ENCODE results near the gene SFTPA2.
"Not testable (repeated sequence)": the region's sequence is repeated elsewhere in the genome, so short reads cannot be mapped to it uniquely, and the experiment has no call there.

Gene SFTPA2

GRCh38 chr10:79594565-79594964 lies 34.4 kb upstream of the SFTPA2 start:
- H2BK120ac ChIP-seq (ENCODE audit: low read depth, low read length); H2BK15ac ChIP-seq (ENCODE audit: low read length); H4K91ac ChIP-seq (ENCODE audit: low read depth, low read length, poor library complexity); H3K4me3 ChIP-seq (ENCODE audit: low read length in 2 of 2); H3K14ac ChIP-seq (ENCODE audit: low read length); H3K23ac ChIP-seq (ENCODE audit: low read depth, low read length, poor library complexity); H3K4ac ChIP-seq (ENCODE audit: low read length); H2AFZ ChIP-seq (ENCODE audit: low read length); H3K79me1 ChIP-seq (ENCODE audit: low read depth, low read length); H2AK5ac ChIP-seq (ENCODE audit: low read depth, low read length); H3K9ac ChIP-seq (ENCODE audit: low read depth, low read length, poor library complexity); H3K18ac ChIP-seq (ENCODE audit: low read length); DNase-seq (ENCODE audit: low spot score); H3K9me3 ChIP-seq (replicated peaks in 1 of 2; ENCODE audit: control insufficient read depth in 2 of 2, insufficient read depth in 1 of 2, low read depth in 1 of 2, low read length in 2 of 2); H3K4me2 ChIP-seq (ENCODE audit: insufficient read depth, low read length, poor library complexity, severe bottlenecking); H2BK12ac ChIP-seq (ENCODE audit: low read length); H4K8ac ChIP-seq (ENCODE audit: low read depth, low read length); H3K4me1 ChIP-seq (ENCODE audit: control insufficient read depth in 2 of 2, insufficient read depth in 1 of 2, low read depth in 1 of 2, low read length in 2 of 2); H2BK5ac ChIP-seq (ENCODE audit: low read length); H3K27me3 ChIP-seq (ENCODE audit: control insufficient read depth in 3 of 3, insufficient read depth in 3 of 3, low read depth in 1 of 3, low read length in 3 of 3); H3K27ac ChIP-seq (replicated peaks; ENCODE audit: low read length); H3K36me3 ChIP-seq (replicated peaks in 1 of 2; ENCODE audit: control insufficient read depth in 2 of 2, insufficient read depth in 2 of 2, low read length in 2 of 2): not testable (repeated sequence)
- no CpG with 5 or more reads among the region's 3 CpGs for WGBS, 2 donors (ENCODE audit: extremely low coverage in 2 of 2, insufficient read length in 2 of 2, insufficient replicate concordance in 1 of 2)

DNA sequence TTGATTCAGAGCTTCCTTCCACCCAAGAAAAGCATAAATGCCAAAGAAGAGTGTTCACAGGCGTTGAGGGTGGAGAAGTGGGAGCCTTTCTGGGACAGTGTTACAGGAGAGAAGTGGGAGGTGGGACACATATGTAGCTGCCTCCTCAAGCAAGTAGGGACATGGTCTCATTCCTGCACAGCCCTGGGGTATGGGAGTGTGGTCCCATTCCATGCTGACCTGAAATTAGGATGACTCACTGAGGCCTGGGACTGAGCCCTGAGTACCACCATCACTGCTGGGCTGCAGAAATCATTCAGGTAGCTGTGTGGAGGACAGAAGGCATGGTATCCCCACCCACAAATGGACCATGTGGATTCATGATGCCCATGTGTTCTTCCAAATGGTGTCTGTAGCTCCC lies 33.2 kb upstream of the SFTPA2 start:
- H4K91ac ChIP-seq (ENCODE audit: low read depth, low read length, poor library complexity): no peak overlapping the region
- no peaks in the 10 kb centered on the region for H3K79me1 ChIP-seq (ENCODE audit: low read depth, low read length)
- peaks cover 0 to under 1% (median 0%) of the 10 kb centered on the region in 3 experiments for H3K27me3 ChIP-seq (ENCODE audit: control insufficient read depth in 3 of 3, insufficient read depth in 3 of 3, low read depth in 1 of 3, low read length in 3 of 3)
- no peak overlapping the region for H2BK15ac ChIP-seq (ENCODE audit: low read length)
- no peak overlapping the region for H3K4me2 ChIP-seq (ENCODE audit: insufficient read depth, low read length, poor library complexity, severe bottlenecking)
- peak overlapping the region; percentile 64 for H3K18ac ChIP-seq (ENCODE audit: low read length)
- no peak overlapping the region for H3K27ac ChIP-seq (replicated peaks; ENCODE audit: low read length)
- H3K4ac ChIP-seq (ENCODE audit: low read length): no peak overlapping the region
- H2BK5ac ChIP-seq (ENCODE audit: low read length): no peak overlapping the region
- no peak overlapping the region for H2AFZ ChIP-seq (ENCODE audit: low read length)
- H3K9me3 ChIP-seq (replicated peaks in 1 of 2; ENCODE audit: control insufficient read depth in 2 of 2, insufficient read depth in 1 of 2, low read depth in 1 of 2, low read length in 2 of 2): peaks cover 4 to 7% of the 10 kb centered on the region in 2 donors
- no peak overlapping the region for H4K8ac ChIP-seq (ENCODE audit: low read depth, low read length)
- no peak overlapping the region for H3K9ac ChIP-seq (ENCODE audit: low read depth, low read length, poor library complexity)
- no CpG with 5 or more reads among the region's 1 CpG for WGBS, 2 donors (ENCODE audit: extremely low coverage in 2 of 2, insufficient read length in 2 of 2, insufficient replicate concordance in 1 of 2)
- H2BK12ac ChIP-seq (ENCODE audit: low read length): no peak overlapping the region
- H2BK120ac ChIP-seq (ENCODE audit: low read depth, low read length): no peak overlapping the region
- H3K4me1 ChIP-seq (ENCODE audit: control insufficient read depth in 2 of 2, insufficient read depth in 1 of 2, low read depth in 1 of 2, low read length in 2 of 2): no peaks in the 10 kb centered on the region
- H3K14ac ChIP-seq (ENCODE audit: low read length): peak overlapping the region; percentile 31
- DNase-seq (ENCODE audit: low spot score): no peak
- no peak overlapping the region for H3K23ac ChIP-seq (ENCODE audit: low read depth, low read length, poor library complexity)
- no peaks in the 10 kb centered on the region for H3K36me3 ChIP-seq (replicated peaks in 1 of 2; ENCODE audit: control insufficient read depth in 2 of 2, insufficient read depth in 2 of 2, low read length in 2 of 2)
- H2AK5ac ChIP-seq (ENCODE audit: low read depth, low read length): no peak overlapping the region
- H3K4me3 ChIP-seq (ENCODE audit: low read length in 2 of 2): no peak overlapping the region

- no peak overlapping the region for H3K9ac ChIP-seq (ENCODE audit: low read depth, low read length, poor library complexity)
- H3K79me1 ChIP-seq (ENCODE audit: low read depth, low read length): no peaks in the 10 kb centered on the region
- no peak overlapping the region for H2BK5ac ChIP-seq (ENCODE audit: low read length)
- no peak overlapping the region for H3K27ac ChIP-seq (replicated peaks; ENCODE audit: low read length)
- H2BK120ac ChIP-seq (ENCODE audit: low read depth, low read length): no peak overlapping the region
- no peak overlapping the region for H3K14ac ChIP-seq (ENCODE audit: low read length)
- H4K91ac ChIP-seq (ENCODE audit: low read depth, low read length, poor library complexity): no peak overlapping the region
- H3K4ac ChIP-seq (ENCODE audit: low read length): no peak overlapping the region
- no peaks in the 10 kb centered on the region for H3K36me3 ChIP-seq (replicated peaks in 1 of 2; ENCODE audit: control insufficient read depth in 2 of 2, insufficient read depth in 2 of 2, low read length in 2 of 2)
- H4K8ac ChIP-seq (ENCODE audit: low read depth, low read length): no peak overlapping the region
- H2AFZ ChIP-seq (ENCODE audit: low read length): no peak overlapping the region
- H3K4me3 ChIP-seq (ENCODE audit: low read length in 2 of 2): no peak overlapping the region
- peaks cover 0 to 4% (median 0%) of the 10 kb centered on the region in 3 experiments for H3K27me3 ChIP-seq (ENCODE audit: control insufficient read depth in 3 of 3, insufficient read depth in 3 of 3, low read depth in 1 of 3, low read length in 3 of 3)
- no peak overlapping the region for H3K18ac ChIP-seq (ENCODE audit: low read length)
- H2BK15ac ChIP-seq (ENCODE audit: low read length): no peak overlapping the region
- H3K9me3 ChIP-seq (replicated peaks in 1 of 2; ENCODE audit: control insufficient read depth in 2 of 2, insufficient read depth in 1 of 2, low read depth in 1 of 2, low read length in 2 of 2): no peaks in the 10 kb centered on the region
- H2BK12ac ChIP-seq (ENCODE audit: low read length): no peak overlapping the region
- no peak overlapping the region for H2AK5ac ChIP-seq (ENCODE audit: low read depth, low read length)
- no peak overlapping the region for H3K23ac ChIP-seq (ENCODE audit: low read depth, low read length, poor library complexity)
- no peak overlapping the region for H3K4me2 ChIP-seq (ENCODE audit: insufficient read depth, low read length, poor library complexity, severe bottlenecking)
- no peak for DNase-seq (ENCODE audit: low spot score)
- peaks cover 0 to 1% of the 10 kb centered on the region in 2 donors for H3K4me1 ChIP-seq (ENCODE audit: control insufficient read depth in 2 of 2, insufficient read depth in 1 of 2, low read depth in 1 of 2, low read length in 2 of 2)
These were observed 28.6 kb upstream of the SFTPA2 start for GRCh38 chr10:79588800-79589199.

- H3K4me2 ChIP-seq (ENCODE audit: insufficient read depth, low read length, poor library complexity, severe bottlenecking): no peak overlapping the region
- H4K8ac ChIP-seq (ENCODE audit: low read depth, low read length): no peak overlapping the region
- no peaks in the 10 kb centered on the region for H3K79me1 ChIP-seq (ENCODE audit: low read depth, low read length)
- H2AK5ac ChIP-seq (ENCODE audit: low read depth, low read length): no peak overlapping the region
- no peak overlapping the region for H3K14ac ChIP-seq (ENCODE audit: low read length)
- H3K4me1 ChIP-seq (ENCODE audit: control insufficient read depth in 2 of 2, insufficient read depth in 1 of 2, low read depth in 1 of 2, low read length in 2 of 2): peaks cover 0 to 1% of the 10 kb centered on the region in 2 donors
- no peak overlapping the region for H3K4ac ChIP-seq (ENCODE audit: low read length)
- H4K91ac ChIP-seq (ENCODE audit: low read depth, low read length, poor library complexity): no peak overlapping the region
- DNase-seq (ENCODE audit: low spot score): no peak
- no peak overlapping the region for H3K23ac ChIP-seq (ENCODE audit: low read depth, low read length, poor library complexity)
- H2BK12ac ChIP-seq (ENCODE audit: low read length): no peak overlapping the region
- H2BK120ac ChIP-seq (ENCODE audit: low read depth, low read length): no peak overlapping the region
- no peak overlapping the region for H3K27ac ChIP-seq (replicated peaks; ENCODE audit: low read length)
- H3K36me3 ChIP-seq (replicated peaks in 1 of 2; ENCODE audit: control insufficient read depth in 2 of 2, insufficient read depth in 2 of 2, low read length in 2 of 2): no peaks in the 10 kb centered on the region
- no peak overlapping the region for H2AFZ ChIP-seq (ENCODE audit: low read length)
- H2BK5ac ChIP-seq (ENCODE audit: low read length): no peak overlapping the region
- WGBS, 2 donors (ENCODE audit: extremely low coverage in 2 of 2, insufficient read length in 2 of 2, insufficient replicate concordance in 1 of 2): no CpG with 5 or more reads among the region's 2 CpGs
- no peak overlapping the region for H3K9ac ChIP-seq (ENCODE audit: low read depth, low read length, poor library complexity)
- no peak overlapping the region for H3K4me3 ChIP-seq (ENCODE audit: low read length in 2 of 2)
- H3K27me3 ChIP-seq (ENCODE audit: control insufficient read depth in 3 of 3, insufficient read depth in 3 of 3, low read depth in 1 of 3, low read length in 3 of 3): peaks cover 0 to 4% (median 0%) of the 10 kb centered on the region in 3 experiments
- no peak overlapping the region for H3K18ac ChIP-seq (ENCODE audit: low read length)
- H3K9me3 ChIP-seq (replicated peaks in 1 of 2; ENCODE audit: control insufficient read depth in 2 of 2, insufficient read depth in 1 of 2, low read depth in 1 of 2, low read length in 2 of 2): no peaks in the 10 kb centered on the region
- no peak overlapping the region for H2BK15ac ChIP-seq (ENCODE audit: low read length)
These were observed 26.7 kb upstream of the SFTPA2 start for GRCh38 chr10:79586933-79587332.

All from neuronal stem cell (in vitro differentiated cells).